ENCODE data around the gene TMEM69.

The TMEM69 gene

DNA sequence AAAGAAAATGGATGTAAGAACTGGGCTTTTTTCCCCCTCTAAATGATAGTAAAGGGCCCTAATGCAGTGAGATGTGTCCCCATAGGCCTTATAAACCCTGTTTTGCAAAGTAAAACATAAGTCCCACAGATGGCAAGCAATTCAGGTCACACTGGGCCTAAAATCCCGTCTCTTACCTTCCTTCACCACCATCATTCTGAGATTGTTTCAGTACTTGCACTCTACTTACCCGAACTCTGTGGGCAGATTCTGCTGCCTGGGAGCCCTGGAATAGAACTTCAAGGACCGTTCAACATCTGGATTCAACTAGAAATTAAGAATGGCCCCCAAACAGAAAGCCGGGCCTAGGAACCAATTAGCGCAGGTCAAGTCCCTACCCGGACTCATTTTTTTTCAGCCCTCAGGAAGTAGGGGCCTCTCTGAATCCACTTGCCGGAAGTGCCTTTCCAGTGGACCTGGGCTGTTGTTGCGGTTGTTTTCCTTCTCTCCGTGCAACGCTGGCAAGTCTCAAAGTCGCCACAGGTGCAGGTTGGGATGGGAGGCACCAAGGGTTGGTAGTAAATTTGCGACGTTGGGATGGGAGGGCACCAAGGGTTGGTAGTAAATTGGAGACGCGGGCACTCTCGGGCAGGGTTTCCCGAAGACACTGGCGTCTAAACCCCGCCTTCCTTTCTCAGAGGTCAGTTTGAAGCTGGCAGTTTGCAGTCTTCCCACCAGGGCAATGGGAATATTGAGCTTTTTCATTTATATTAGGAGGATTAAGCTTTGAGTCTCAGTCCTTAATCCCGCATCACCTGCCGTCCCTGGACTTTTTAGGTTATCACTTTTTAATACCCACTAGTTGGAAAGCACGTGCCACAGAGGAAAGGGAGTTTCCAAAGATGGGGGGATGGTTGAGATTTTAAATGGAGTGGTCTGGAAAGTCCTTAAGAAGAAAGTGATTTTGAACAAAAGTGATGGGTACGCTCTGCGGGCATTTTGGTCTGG lies at the start of gene TMEM69 (continued):
- TF ChIP-seq PRDM2 (tag by site-specific recombination; IDR thresholded peaks at IDR 0.05; ENCODE audit: borderline replicate concordance) (no peak), SP2 (tag by site-specific recombination; IDR thresholded peaks at IDR 0.05) (peak; percentile 80), ZNF404 (tag by site-specific recombination; IDR thresholded peaks at IDR 0.05) (no peak), TRIM28 (IDR thresholded peaks at IDR 0.05; ENCODE audit: borderline replicate concordance, low read length) (peak; percentile 97), SCRT2 (tag by site-specific recombination; IDR thresholded peaks at IDR 0.05) (peak; percentile 90), ZNF324 (tag by site-specific recombination; IDR thresholded peaks at IDR 0.05) (peak; percentile 68; the same call in 1 of the 2 replicates), ZSCAN16 (tag by site-specific recombination; IDR thresholded peaks at IDR 0.05) (no peak), KLF16 (tag by site-specific recombination; IDR thresholded peaks at IDR 0.05) (peak; percentile 63), ZNF394 (tag by site-specific recombination; IDR thresholded peaks at IDR 0.05; ENCODE audit: borderline replicate concordance) (peak; percentile 66; the same call in 1 of the 2 replicates), ZNF830 (tag by site-specific recombination; IDR thresholded peaks at IDR 0.05; ENCODE audit: low read depth) (no peak), ZNF701 (tag by site-specific recombination; IDR thresholded peaks at IDR 0.05) (no peak), PRDM1 (tag by site-specific recombination; IDR thresholded peaks at IDR 0.05) (no peak), PRDM6 (tag by site-specific recombination; IDR thresholded peaks at IDR 0.05) (no peak), ZBTB17 (tag by site-specific recombination; IDR thresholded peaks at IDR 0.05) (peak; percentile 54), ZNF280C (tag by site-specific recombination; IDR thresholded peaks at IDR 0.05) (no peak), ZNF175 (tag by site-specific recombination; IDR thresholded peaks at IDR 0.05) (no peak), ZNF132 (tag by site-specific recombination; IDR thresholded peaks at IDR 0.05; ENCODE audit: borderline replicate concordance) (no peak), ZNF174 (tag by site-specific recombination; IDR thresholded peaks at IDR 0.05) (no peak), OVOL3 (tag by site-specific recombination; IDR thresholded peaks at IDR 0.05) (no peak)
- TF ChIP-seq, protein P1, sequence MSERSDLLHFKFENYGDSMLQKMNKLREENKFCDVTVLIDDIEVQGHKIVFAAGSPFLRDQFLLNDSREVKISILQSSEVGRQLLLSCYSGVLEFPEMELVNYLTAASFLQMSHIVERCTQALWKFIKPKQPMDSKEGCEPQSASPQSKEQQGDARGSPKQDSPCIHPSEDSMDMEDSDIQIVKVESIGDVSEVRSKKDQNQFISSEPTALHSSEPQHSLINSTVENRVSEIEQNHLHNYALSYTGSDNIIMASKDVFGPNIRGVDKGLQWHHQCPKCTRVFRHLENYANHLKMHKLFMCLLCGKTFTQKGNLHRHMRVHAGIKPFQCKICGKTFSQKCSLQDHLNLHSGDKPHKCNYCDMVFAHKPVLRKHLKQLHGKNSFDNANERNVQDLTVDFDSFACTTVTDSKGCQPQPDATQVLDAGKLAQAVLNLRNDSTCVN (tag by site-specific recombination; optimal IDR thresholded peaks at IDR 0.05), result peak; percentile 27
- TF ChIP-seq, protein P2, sequence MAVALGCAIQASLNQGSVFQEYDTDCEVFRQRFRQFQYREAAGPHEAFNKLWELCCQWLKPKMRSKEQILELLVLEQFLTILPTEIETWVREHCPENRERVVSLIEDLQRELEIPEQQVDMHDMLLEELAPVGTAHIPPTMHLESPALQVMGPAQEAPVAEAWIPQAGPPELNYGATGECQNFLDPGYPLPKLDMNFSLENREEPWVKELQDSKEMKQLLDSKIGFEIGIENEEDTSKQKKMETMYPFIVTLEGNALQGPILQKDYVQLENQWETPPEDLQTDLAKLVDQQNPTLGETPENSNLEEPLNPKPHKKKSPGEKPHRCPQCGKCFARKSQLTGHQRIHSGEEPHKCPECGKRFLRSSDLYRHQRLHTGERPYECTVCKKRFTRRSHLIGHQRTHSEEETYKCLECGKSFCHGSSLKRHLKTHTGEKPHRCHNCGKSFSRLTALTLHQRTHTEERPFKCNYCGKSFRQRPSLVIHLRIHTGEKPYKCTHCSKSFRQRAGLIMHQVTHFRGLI (tag by site-specific recombination; IDR thresholded peaks at IDR 0.05), result no peak
- TF ChIP-seq, protein P3, sequence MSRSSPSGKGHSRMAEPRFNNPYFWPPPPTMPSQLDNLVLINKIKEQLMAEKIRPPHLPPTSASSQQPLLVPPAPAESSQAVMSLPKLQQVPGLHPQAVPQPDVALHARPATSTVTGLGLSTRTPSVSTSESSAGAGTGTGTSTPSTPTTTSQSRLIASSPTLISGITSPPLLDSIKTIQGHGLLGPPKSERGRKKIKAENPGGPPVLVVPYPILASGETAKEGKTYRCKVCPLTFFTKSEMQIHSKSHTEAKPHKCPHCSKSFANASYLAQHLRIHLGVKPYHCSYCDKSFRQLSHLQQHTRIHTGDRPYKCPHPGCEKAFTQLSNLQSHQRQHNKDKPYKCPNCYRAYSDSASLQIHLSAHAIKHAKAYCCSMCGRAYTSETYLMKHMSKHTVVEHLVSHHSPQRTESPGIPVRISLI (tag by site-specific recombination; IDR thresholded peaks at IDR 0.05), result peak; percentile 87
